HG03025 (cell line): Measurements from ENCODE around the gene TMEM165.

Experiments
- ATAC-seq: cut with Tn5 transposase; IDR thresholded peaks from one replicate; pipeline ENCODE4 v1.9.1; 2021; ENCODE audit warnings: mild to moderate bottlenecking, moderate library complexity; ENCODE audit not compliant: unreplicated experiment, low FRiP score

Gene TMEM165

DNA sequence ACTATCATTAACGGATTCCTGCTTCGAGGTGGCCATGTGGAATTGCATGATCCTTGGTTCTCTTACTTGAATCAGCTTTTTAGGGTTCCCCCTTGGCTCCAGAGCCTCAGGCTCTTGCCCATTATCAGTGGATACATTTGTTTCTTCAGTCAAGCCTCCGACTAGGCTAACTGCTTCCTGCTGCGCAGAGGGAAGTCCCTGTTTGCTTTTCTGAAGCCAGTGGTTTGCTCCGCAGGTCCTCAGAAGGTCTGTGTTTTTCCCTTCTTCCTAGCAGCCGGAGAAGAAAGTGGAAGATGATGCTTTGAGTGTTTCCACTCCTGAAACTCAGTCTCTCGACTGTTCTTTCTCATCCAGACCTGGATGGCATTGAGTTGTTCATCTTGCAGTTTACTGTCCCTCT, 29.1 kb upstream of the TMEM165 start:
- ATAC-seq: no peak

- ATAC-seq: no peak
These were observed 28.6 kb upstream of the TMEM165 start for GRCh38 chr4:55367084-55367722.

GRCh38 chr4:55369968-55370367, 25.8 kb upstream of the TMEM165 start:
- ATAC-seq: no peak

DNA sequence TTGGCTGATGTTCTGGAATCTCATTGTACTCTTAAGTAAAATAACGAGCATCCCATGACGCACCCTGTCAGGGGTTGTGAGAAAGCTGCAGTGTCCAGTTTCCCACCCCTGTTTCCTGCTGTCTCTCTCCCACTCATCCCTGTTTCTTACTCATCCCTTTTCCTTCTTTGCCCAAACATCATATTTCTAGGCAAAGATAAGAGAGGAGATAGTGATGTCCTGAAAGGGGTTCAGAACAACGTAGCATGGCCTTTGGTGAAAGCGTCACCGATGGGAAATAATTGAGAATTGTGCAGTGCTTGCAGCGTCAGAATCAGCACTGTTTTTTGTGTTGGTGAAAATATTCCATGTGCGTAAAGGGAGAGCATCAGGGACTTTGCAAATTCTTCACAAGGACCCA, 23.5 kb upstream of the TMEM165 start:
- ATAC-seq: no peak

DNA sequence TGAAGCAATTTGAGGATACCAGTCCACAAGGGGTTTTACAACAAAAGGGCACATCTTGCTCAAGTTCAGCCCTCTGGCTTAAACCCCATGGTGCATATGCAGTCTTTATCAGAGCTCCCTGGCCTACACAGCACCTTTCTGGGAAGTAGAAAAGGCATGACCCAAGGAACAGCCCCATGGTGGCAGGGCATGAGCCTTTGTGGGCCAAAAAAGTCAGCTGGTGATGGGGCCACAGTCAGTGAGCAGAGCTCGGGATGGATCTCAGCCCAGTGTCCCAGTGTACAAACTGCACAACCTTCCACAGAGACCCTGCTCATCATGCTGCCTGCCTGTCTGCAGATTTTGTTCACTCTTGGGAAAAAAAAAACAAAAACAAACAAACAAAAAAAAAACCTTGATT, 22.3 kb upstream of the TMEM165 start:
- no peak for ATAC-seq

DNA sequence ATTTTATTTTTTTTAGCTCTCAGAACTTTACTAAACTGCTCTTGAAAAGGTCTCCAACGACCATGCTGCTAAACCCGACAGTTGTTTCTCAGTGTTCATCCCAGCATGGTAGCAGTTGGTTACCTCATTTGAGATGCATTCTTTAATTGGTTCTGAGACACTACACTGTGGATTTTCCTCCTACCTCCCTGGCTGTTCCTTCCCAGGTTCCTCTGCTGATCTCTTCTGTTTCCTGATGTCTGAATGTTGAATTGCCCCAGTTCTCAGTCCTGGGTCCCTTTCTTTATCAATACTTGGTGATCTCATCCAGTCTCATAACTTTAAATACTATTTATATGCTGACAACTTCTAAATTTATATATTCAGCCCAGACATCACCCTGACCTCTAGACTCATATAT, 19.1 kb upstream of the TMEM165 start:
- no peak for ATAC-seq

- ATAC-seq: no peak
These were observed 16.9 kb upstream of the TMEM165 start for GRCh38 chr4:55378617-55379467.

DNA sequence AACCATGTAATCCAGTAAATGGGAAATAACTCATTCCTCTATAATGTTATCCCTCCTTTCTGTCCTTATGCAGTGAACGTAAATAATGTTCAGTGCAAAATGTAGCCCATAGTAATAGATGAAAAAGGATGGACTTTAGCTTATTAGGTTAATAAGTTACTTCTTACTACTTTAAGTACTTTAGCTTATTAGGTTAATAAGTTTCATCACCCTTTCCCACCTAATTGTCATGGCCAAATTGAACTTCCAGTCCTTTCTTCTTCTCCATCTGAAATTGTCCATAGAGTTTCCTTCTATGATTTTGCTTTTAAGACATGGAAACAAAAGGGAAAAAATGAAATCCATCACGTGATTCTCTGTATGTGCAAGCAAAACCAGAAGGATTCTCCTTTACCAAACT, 15.2 kb upstream of the TMEM165 start:
- ATAC-seq: no peak

- no peak for ATAC-seq
These were observed 14.3 kb upstream of the TMEM165 start for GRCh38 chr4:55381502-55381901.

- ATAC-seq: no peak
These were observed 13.2 kb upstream of the TMEM165 start for GRCh38 chr4:55382488-55383003.

GRCh38 chr4:55385201-55385649, 10.5 kb upstream of the TMEM165 start:
- no peak for ATAC-seq

DNA sequence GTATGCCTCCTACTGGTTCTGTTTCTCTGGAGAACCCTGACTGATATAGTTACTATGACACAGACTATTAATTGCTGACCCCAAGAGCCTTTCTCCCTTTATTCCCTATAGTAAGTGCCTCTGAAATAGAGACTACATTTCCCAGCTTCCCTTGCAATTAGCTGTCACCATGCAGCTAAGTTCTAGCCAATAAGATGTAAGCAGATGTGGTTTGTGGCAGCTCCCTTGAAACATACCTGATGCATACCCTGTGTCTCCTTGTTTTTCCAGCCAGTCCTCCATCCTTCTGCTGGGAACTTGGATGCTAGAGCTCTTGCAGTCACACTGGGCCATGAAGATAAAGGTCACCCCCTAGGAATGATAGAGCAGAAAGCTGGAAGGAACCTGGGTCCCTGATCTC, 9.7 kb upstream of the TMEM165 start:
- peak; percentile 83 for ATAC-seq

DNA sequence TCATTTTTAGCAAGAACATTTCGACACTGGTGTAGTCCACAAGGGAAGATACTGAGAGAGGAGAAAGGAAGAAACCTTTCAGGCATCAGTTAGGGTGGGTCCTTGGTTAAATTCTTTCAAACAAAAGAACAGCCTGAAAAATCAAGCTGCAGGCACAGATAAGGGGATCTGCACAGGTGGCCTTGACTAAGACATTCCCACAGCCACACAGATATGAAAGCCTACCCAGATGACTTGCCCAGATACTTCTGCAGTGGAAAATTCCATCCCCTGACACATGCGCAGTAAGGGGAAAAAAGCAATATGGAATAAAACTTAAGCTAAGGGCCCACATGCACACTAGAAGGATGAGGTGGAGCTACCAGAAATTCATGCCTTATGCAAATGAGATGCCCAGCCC, 8.9 kb upstream of the TMEM165 start:
- no peak for ATAC-seq

- no peak for ATAC-seq
These were observed 2.1 kb upstream of the TMEM165 start for GRCh38 chr4:55393461-55394320.

DNA sequence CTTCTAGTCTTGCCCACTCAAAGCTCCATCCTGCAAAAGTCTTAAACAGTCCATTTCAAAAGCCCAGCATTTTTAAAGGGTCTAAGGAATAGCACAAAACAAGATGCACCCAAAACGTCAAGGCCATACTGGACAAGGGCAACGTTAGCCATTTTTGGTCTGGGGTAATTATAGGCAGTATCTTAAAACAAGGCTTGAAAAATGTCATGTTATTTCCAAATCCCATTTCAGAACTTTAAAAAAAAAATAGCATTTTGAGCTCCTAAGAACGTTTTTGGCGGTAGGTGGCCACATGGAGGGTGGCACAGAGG, 584 bp upstream of the TMEM165 start:
- ATAC-seq: peak; percentile 0

GRCh38 chr4:55396308-55397125, 760 bp downstream of the TMEM165 start:
- peak; percentile 20 for ATAC-seq

GRCh38 chr4:55397126-55397436, 1.3 kb downstream of the TMEM165 start:
- ATAC-seq: no peak

DNA sequence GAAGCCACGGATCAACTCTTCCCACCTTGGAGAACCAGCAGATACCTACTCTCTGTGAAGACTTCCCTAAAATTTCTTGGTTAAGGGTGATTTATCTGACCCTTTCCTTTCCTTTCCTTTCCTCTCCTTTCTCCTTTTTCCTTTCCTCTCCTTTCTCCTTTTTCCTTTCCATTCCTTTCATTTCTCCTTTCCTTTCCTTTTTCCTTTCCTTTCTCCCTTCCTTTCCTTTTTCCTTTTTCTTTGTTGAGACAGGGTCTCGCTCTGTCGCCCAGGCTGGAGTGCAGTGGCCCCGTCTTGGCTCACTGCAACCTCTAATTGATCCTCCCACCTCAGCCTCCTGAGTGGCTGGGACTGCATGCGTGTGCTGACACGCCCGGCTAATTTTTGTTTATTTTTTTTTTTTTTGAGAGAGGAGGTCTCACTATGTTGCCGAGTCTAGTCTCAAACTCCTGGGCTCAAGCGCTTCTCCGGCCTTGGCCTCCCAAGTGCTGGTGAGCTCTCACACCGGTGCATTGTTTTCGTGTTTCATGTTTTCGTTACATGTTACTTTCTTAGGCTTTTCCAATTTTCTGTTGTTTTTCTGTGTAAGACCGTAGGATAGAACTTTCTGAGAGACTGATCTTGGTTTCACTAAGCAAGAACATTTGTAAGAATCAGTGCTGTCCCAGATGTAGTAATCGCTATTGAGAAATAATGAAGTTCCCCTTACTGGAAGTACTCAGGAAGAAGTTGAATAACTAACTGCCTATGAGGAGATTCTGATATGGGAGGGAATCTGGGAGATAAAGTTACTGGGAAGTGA, 2.0 kb downstream of the TMEM165 start:
- ATAC-seq: no peak

- ATAC-seq: no peak
These were observed 2.7 kb downstream of the TMEM165 start for GRCh38 chr4:55398461-55398860.

DNA sequence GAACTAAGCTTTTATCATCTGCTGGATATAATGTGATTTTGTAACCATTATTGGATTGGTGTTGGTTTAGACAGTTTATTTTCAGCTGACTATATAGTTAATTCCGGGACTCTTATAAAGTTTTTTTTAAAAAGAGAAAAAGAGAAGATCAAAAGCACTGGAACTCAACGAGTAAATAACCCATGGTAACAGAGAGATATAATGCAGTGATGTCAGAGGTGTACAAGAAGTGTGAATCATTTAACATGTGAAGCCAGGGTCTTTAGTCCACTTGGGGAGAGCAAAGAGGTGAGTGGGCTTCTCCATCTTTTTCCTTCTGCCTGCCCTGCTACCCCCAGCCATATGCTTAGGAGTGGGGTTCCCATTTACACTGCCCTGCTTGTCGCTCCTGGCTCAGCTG, 3.2 kb downstream of the TMEM165 start:
- no peak for ATAC-seq
